GM23248 (cell line): Measurements from ENCODE around the gene C6orf163. TPM values are rescaled to one million over a fixed set of nuclear protein-coding genes. Genes with fewer than 3 reads are reported as not detected.

Experiments
- DNase-seq: peaks from one replicate; pipeline ENCODE4 v3.0.0-alpha.2; 2015
- H2AFZ ChIP-seq: fragments of 200-600 bp; sonication (generic); 2 replicates; pipeline ENCODE4 v1.6.1; 2016; ENCODE audit warnings: antibody characterized with exemption
- H3F3A ChIP-seq: fragments of 200-600 bp; sonication (generic); 2 replicates; pipeline ENCODE4 v1.6.1; 2016; ENCODE audit warnings: mild to moderate bottlenecking, antibody characterized with exemption, mixed run types; ENCODE audit not compliant: insufficient read depth
- H3K27ac ChIP-seq: fragments of 200-600 bp; sonication (generic); 2 replicates; pipeline ENCODE4 v1.5.1; 2016; ENCODE audit warnings: mild to moderate bottlenecking
- H3K27me3 ChIP-seq: fragments of 200-600 bp; sonication (generic); replicated peaks from 2 replicates; pipeline ENCODE4 v1.6.1; 2016; ENCODE audit warnings: mild to moderate bottlenecking; ENCODE audit not compliant: insufficient read depth
- H3K36me3 ChIP-seq: fragments of 200-600 bp; sonication (generic); 2 replicates; pipeline ENCODE4 v1.6.1; 2016; ENCODE audit warnings: low read depth, mild to moderate bottlenecking
- H3K4me1 ChIP-seq: fragments of 200-600 bp; sonication (generic); 2 replicates; pipeline ENCODE4 v1.6.1; 2016; ENCODE audit warnings: mild to moderate bottlenecking; ENCODE audit not compliant: insufficient read depth
- H3K4me2 ChIP-seq: fragments of 200-600 bp; sonication (generic); one replicate; pipeline ENCODE4 v1.6.1; 2016; ENCODE audit warnings: mild to moderate bottlenecking; ENCODE audit not compliant: unreplicated experiment
- H3K4me3 ChIP-seq: fragments of 200-600 bp; sonication (generic); 2 replicates; pipeline ENCODE4 v1.5.1; 2016; ENCODE audit warnings: mild to moderate bottlenecking
- H3K79me2 ChIP-seq: fragments of 200-600 bp; sonication (generic); 2 replicates; pipeline ENCODE4 v1.6.1; 2016; ENCODE audit warnings: mild to moderate bottlenecking; ENCODE audit not compliant: insufficient read depth
- H3K9ac ChIP-seq: fragments of 200-600 bp; sonication (generic); 2 replicates; pipeline ENCODE4 v1.6.1; 2016; ENCODE audit warnings: mild to moderate bottlenecking
- H3K9me2 ChIP-seq: fragments of 200-600 bp; sonication (generic); 2 replicates; pipeline ENCODE4 v1.6.1; 2016; ENCODE audit warnings: mixed run types, mild to moderate bottlenecking, moderate library complexity; ENCODE audit not compliant: insufficient read depth
- H3K9me3 ChIP-seq: fragments of 200-600 bp; sonication (generic); one replicate; pipeline ENCODE4 v1.6.1; 2017; ENCODE audit warnings: low read depth
- H4K20me1 ChIP-seq: fragments of 200-600 bp; sonication (generic); 2 replicates; pipeline ENCODE4 v1.6.0; 2016; ENCODE audit not compliant: insufficient read depth
- EZH2 ChIP-seq: fragments of 200-600 bp; sonication (generic); IDR thresholded peaks from 2 replicates; pipeline ENCODE4 v1.6.1; 2018; ENCODE audit warnings: antibody characterized with exemption, mild to moderate bottlenecking; ENCODE audit not compliant: insufficient read depth, poor library complexity, severe bottlenecking
- EZH2phosphoT487 ChIP-seq: fragments of 200-600 bp; sonication (generic); IDR thresholded peaks from 2 replicates; pipeline ENCODE4 v1.6.1; 2018; ENCODE audit warnings: antibody characterized with exemption, moderate library complexity, mild to moderate bottlenecking, low read depth; ENCODE audit not compliant: insufficient read depth
- WGBS, 2 experiments: methylation state at CpG; one replicate each; pipeline ENCODE4 v1.1.6; 2015 to 2017; ENCODE audit warnings: low lambda C conversion rate in 2 of 2, low coverage in 1 of 2; ENCODE audit errors: missing lambda C conversion rate in 2 of 2; 5-methylcytosine and 5-hydroxymethylcytosine counted together
- in situ Hi-C: fragments of 300-500 bp; cut with MboI; formaldehyde crosslinking; loops from 2 replicates; pipeline ENCODE4 v1.15.0; 2020
- polyA plus RNA-seq: library from polyadenylated mRNA; unstranded; fragments of >200 nt; fragmentation: Nextera tagmentation; extraction: Ambion mirVana; gene quantifications from 2 replicates; pipeline ENCODE4 v1.2.1, GENCODE V29; 2016
- total RNA-seq: library from RNA; depleted of rRNA; stranded (reverse); fragments of >200 nt; shearing (Covaris generic); gene quantifications from 2 replicates; pipeline ENCODE4 v1.2.3, GENCODE V29; 2014

C6orf163 gene
- total and polyA plus RNA-seq, 2 experiments from 2014 or later = 0.33 to 1.5 TPM

- in situ Hi-C loops = no loop called here
- no peak overlapping the region for H3K9ac ChIP-seq
- no peaks in the 10 kb centered on the region for H4K20me1 ChIP-seq
- H3K79me2 ChIP-seq = no peaks in the 10 kb centered on the region
- H3K4me1 ChIP-seq = no peaks in the 10 kb centered on the region
- no peaks in the 10 kb centered on the region for H3K27me3 ChIP-seq
- no peaks in the 10 kb centered on the region for H3K9me2 ChIP-seq
- 64 to 73% methylated on average over 1 of the region's 1 CpG for WGBS, 2 experiments
- H3K36me3 ChIP-seq = no peaks in the 10 kb centered on the region
- no peak overlapping the region for H3K4me2 ChIP-seq
- no peak overlapping the region for H3K4me3 ChIP-seq
- H2AFZ ChIP-seq = no peak overlapping the region
- no peak overlapping the region for H3K27ac ChIP-seq
- no peaks in the 10 kb centered on the region for H3F3A ChIP-seq
- no peaks in the 10 kb centered on the region for H3K9me3 ChIP-seq
- DNase-seq = no peak
- TF ChIP-seq EZH2 = no peak
- TF ChIP-seq EZH2phosphoT487 = no peak
Observed at GRCh38 chr6:87384038-87384437, 39.4 kb downstream of the C6orf163 start.

- Histone ChIP-seq H3K27ac (no peak overlapping the region), H3K9me2 (no peaks in the 10 kb centered on the region), H2AFZ (no peak overlapping the region), H3K4me3 (no peak overlapping the region), H3K4me1 (no peaks in the 10 kb centered on the region), H3K27me3 (no peaks in the 10 kb centered on the region), H3F3A (no peaks in the 10 kb centered on the region), H3K4me2 (no peak overlapping the region), H3K9ac (no peak overlapping the region), H3K79me2 (no peaks in the 10 kb centered on the region), H3K36me3 (no peaks in the 10 kb centered on the region), H4K20me1 (no peaks in the 10 kb centered on the region), H3K9me3 (no peaks in the 10 kb centered on the region)
- no peak for TF ChIP-seq EZH2
- no peak for TF ChIP-seq EZH2phosphoT487
- DNase-seq = no peak
- WGBS, 2 experiments = 96% methylated on average over 3 of the region's 3 CpGs
- in situ Hi-C loops = no loop called here
Observed at GRCh38 chr6:87384449-87384848, 39.8 kb downstream of the C6orf163 start.

GRCh38 chr6:87391334-87391733 is 46.7 kb downstream of the C6orf163 start:
- in situ Hi-C loops = no loop called here
- Histone ChIP-seq H3K36me3 (no peaks in the 10 kb centered on the region), H2AFZ (no peak overlapping the region), H3K79me2 (no peaks in the 10 kb centered on the region), H3K27me3 (no peaks in the 10 kb centered on the region), H3K4me1 (no peaks in the 10 kb centered on the region), H3F3A (no peaks in the 10 kb centered on the region), H3K9me2 (no peaks in the 10 kb centered on the region), H3K9me3 (no peaks in the 10 kb centered on the region), H3K4me2 (no peak overlapping the region), H3K27ac (no peak overlapping the region), H3K9ac (no peak overlapping the region), H3K4me3 (no peak overlapping the region), H4K20me1 (no peaks in the 10 kb centered on the region)
- TF ChIP-seq EZH2phosphoT487 (no peak), EZH2 (no peak)
- WGBS, 2 experiments = 34 to 35% methylated on average over 3 of the region's 3 CpGs
- peak; percentile 51 for DNase-seq

- DNase-seq = peak; percentile 74
- Histone ChIP-seq H3K79me2 (no peaks in the 10 kb centered on the region), H3F3A (no peaks in the 10 kb centered on the region), H2AFZ (no peak overlapping the region), H3K9ac (no peak overlapping the region), H3K4me2 (no peak overlapping the region), H3K4me3 (no peak overlapping the region), H4K20me1 (no peaks in the 10 kb centered on the region), H3K27ac (no peak overlapping the region), H3K4me1 (no peaks in the 10 kb centered on the region), H3K9me3 (no peaks in the 10 kb centered on the region), H3K27me3 (no peaks in the 10 kb centered on the region), H3K36me3 (no peaks in the 10 kb centered on the region), H3K9me2 (no peaks in the 10 kb centered on the region)
- in situ Hi-C loops = no loop called here
- TF ChIP-seq EZH2 (no peak), EZH2phosphoT487 (no peak)
- 0 to 4% methylated on average over 2 of the region's 2 CpGs for WGBS, 2 experiments
Observed at GRCh38 chr6:87393026-87393622, 48.5 kb downstream of the C6orf163 start.

- no peak overlapping the region for H3K4me3 ChIP-seq
- no peaks in the 10 kb centered on the region for H3K36me3 ChIP-seq
- no peaks in the 10 kb centered on the region for H3K27me3 ChIP-seq
- in situ Hi-C loops = no loop called here
- no peak overlapping the region for H3K9ac ChIP-seq
- no peaks in the 10 kb centered on the region for H3K4me1 ChIP-seq
- no peaks in the 10 kb centered on the region for H3K9me2 ChIP-seq
- H3F3A ChIP-seq = no peaks in the 10 kb centered on the region
- no peaks in the 10 kb centered on the region for H4K20me1 ChIP-seq
- no peaks in the 10 kb centered on the region for H3K9me3 ChIP-seq
- no peak for DNase-seq
- 73 to 78% methylated on average over 2 of the region's 2 CpGs for WGBS, 2 experiments
- no peak overlapping the region for H3K4me2 ChIP-seq
- no peaks in the 10 kb centered on the region for H3K79me2 ChIP-seq
- no peak overlapping the region for H2AFZ ChIP-seq
- no peak for TF ChIP-seq EZH2phosphoT487
- TF ChIP-seq EZH2 = no peak
- no peak overlapping the region for H3K27ac ChIP-seq
Observed at GRCh38 chr6:87395431-87395830, 50.8 kb downstream of the C6orf163 start.
